ENCODE measurements around the gene OR2T34. TPM values are rescaled to one million over a fixed set of nuclear protein-coding genes. Genes with fewer than 3 reads are reported as not detected.
"Not testable (repeated sequence)": the region's sequence is repeated elsewhere in the genome, so short reads cannot be mapped to it uniquely, and the experiment has no call there.

The OR2T34 gene, protein sequence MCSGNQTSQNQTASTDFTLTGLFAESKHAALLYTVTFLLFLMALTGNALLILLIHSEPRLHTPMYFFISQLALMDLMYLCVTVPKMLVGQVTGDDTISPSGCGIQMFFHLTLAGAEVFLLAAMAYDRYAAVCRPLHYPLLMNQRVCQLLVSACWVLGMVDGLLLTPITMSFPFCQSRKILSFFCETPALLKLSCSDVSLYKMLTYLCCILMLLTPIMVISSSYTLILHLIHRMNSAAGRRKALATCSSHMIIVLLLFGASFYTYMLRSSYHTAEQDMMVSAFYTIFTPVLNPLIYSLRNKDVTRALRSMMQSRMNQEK
- total RNA-seq = not detected

- not testable (repeated sequence) for DNase-seq
These were observed at the start of gene OR2T34 for GRCh38 chr1:248574657-248575056. Gene OR2T34 (minus strand): TSS chr1:248574757. CDS start chr1:248574757, 0 bp downstream.

DNA sequence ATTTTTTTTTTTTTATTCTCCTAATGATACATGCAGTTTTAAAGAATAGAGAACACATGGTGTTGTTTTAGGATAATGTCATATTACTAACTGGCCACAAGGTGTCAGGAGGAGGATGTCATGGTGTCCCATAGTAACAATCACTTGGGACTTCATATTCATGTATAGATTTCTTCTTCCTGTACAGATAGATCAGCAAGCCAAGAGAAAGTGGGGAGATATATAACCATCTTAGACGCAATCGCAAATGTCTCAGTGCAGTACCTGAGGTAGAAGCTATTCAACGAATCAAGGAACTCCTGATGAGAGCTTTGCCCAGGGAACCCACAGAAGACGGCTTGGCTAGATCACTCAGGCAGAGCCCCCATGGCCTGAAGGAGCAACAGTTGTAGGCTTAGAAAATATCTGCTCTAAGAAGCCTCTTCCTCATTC lies 48.0 kb upstream of the OR2T34 start:
- DNase-seq = peak; percentile 0

DNA sequence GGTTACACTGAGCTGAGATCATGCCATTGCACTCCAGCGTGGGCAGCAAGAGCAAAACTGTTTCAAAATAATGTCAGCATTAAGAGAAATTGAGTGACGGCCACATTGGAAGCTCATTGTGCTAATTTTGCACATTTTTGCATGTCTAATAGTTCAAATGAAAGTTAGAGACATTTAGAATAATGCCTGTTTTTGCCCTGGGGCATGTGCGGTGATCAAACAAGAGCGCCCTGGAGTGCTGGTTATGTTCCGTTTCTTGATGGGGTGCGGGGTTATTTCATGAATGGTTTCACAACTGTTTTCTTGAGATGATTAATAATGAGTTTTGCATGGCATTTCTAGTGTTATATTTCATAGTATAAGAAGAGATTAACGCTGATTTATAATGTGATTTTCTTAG lies 47.2 kb upstream of the OR2T34 start:
- no peak for DNase-seq

DNA sequence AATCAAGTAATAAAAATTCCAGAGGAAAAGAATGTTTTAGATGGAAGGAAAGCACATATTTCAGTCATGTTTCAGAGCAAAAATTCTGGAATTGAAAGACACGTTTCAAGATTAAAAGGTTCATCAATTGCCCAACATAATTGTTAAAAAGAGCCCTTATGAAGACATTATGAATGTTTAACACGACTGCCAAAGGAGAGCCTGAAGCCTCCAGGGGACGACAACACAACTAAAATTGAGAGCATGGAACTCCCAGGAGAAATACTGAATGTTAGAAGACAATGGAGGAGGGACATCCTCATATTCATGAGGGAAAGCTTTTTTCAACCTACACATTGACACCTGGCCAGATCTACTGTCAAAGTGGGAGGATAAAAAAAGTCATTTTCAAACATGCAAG lies 44.3 kb upstream of the OR2T34 start:
- peak; percentile 2 for DNase-seq

DNA sequence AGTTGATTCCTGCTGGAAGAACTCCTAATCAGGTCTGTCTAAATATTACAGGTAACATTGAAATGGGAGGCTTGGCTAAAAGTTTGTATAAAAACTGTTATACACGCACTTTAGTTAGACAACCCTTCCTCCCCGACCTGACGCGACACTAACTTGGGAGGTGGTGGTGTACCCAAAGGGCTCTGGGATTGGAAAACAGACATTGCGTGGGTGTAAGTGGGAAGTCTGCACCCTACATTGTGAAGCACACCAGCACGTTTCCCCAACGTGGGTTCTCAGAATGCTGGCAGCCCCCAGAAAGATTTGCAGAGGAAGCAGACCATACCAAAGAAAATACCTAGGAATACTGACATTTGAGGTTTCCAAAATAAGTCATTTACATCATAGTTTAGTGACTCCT lies 43.6 kb upstream of the OR2T34 start:
- no peak for DNase-seq

DNA sequence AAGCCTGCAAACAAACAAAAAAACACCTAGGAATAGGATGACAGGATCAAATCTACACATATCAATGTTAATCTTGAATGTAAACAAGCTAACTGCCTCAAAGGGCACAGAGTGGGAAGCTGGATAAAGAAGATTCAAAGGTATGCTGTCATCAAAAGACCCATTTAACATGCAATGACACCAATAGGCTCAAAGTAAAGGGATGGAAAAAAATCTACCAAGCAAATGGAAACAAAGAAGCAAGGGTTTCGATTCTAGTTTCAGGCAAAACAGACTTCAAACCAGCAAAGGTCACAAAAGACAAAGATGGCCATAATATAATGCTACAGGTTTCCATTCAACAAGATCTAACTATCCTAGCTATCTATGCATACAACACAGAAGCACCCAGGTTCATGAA lies 39.2 kb upstream of the OR2T34 start:
- no peak for DNase-seq

DNA sequence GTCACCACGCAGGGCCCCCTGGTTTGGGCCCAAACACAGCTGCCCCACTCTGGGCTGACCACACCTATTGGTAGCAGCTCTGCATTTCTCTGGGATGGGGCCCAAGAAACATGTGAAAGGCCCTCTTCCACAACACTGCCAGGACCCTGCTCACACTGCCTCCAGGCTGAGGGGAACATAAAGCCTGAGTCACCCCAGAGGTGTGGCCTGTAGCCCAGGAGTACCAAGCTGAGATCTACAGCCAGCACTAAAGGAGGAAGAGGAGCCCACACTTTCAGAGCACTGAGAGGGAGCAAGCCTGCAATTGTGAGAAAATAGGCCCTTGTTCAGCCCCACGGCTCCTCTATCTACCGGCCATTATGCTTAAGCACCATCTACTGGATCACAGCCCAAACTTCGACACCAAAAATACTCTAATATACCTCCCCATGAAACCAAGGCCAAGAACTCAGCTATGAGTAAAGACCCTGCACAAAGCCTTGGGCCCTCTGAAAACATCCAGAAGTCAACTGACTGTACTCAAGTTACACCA lies 37.4 kb upstream of the OR2T34 start:
- no peak for DNase-seq

- no peak for DNase-seq
These were observed 35.7 kb upstream of the OR2T34 start for GRCh38 chr1:248610301-248610700.

DNA sequence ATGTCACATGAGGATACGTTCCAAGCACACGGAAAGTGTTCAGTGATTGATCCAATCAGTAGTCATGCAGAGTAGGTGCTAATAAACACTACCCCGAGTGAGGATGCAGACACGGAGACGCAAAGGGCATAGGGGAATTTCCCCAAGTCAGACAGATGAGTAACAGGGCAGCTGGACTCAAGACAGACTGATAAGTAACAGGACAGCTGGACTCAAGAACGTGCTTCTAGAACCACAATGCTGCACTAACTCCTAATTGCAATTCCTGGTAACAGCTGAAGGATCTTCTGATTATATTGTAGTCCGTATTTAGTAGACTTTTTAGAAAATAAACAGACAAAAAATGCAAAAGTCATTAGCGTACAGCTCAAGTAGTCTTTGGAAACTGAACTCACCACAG lies 24.8 kb upstream of the OR2T34 start:
- DNase-seq = no peak

DNA sequence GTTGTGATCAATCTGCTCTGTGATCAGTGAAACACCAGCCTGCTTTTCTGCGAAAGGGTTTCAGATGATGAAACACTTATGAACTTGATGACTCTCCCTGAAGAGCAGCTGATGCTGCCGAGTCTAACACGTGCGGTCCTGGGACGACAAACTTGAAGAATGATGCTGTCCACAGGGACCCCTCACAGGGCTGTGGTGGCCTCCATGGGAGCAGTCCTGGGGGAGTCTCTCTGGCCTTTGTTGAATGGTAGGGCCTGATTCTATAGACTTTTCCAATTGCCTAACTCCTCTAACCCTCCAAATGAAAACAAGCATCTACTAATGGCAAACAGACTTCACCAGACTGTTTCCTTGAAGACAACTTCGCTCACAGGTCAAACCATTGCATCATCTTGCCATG lies 23.0 kb upstream of the OR2T34 start, which contains the start of gene OR2T10:
OR2T10 (minus strand) TSS at position 112 of the 400 bp plus-strand sequence. CDS start 3,932 bp downstream, outside the sequence.
- no peak for DNase-seq

DNA sequence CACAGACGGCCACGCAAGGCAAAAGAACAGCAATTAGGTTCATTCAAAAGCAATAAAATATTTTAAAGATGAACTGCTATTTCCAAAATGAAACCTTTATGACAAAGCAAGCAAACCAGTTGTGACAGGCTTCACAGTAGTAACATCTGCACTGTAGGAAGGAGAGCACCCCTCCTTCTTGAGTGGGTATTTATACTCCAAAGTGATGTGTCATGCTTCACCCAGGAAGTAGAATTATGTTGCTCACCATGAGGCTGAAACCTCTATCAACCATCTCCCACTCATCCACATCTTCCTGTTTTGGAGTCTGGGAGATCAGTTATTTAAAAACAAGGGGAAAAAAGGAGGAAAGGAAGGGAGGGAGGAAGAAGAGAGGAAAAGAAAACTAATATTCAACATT lies 22.1 kb upstream of the OR2T34 start:
- no peak for DNase-seq

DNA sequence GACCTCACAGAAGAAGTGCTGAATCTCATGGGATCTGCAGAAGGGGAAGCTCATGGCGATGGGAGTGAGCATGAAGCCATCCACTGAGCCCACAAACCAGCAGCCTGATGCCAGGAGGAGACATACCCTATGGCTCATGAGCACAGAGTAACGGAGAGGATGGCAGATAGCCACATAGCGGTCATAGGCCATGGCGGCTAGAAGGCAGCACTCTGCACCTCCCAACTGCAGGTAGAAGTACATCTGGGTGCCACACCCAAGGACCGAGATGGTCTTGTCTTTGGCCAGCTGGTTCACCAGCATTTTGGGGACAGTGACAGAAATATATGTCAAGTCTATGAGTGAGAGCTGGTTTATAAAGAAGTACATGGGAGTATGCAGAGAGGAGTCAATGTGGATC lies 18.7 kb upstream of the OR2T34 start:
- no peak for DNase-seq

GRCh38 chr1:248592655-248593054 lies 18.1 kb upstream of the OR2T34 start:
- DNase-seq = no peak

GRCh38 chr1:248590055-248590454 lies 15.5 kb upstream of the OR2T34 start:
- no peak for DNase-seq

GRCh38 chr1:248589334-248589733 lies 14.8 kb upstream of the OR2T34 start:
- DNase-seq = no peak

GRCh38 chr1:248585266-248585665 lies 10.7 kb upstream of the OR2T34 start:
- no peak for DNase-seq

GRCh38 chr1:248576260-248576980 lies 1.9 kb upstream of the OR2T34 start:
- DNase-seq = no peak

- DNase-seq = not testable (repeated sequence)
These were observed 701 bp downstream of the OR2T34 start for GRCh38 chr1:248573856-248574255.

DNA sequence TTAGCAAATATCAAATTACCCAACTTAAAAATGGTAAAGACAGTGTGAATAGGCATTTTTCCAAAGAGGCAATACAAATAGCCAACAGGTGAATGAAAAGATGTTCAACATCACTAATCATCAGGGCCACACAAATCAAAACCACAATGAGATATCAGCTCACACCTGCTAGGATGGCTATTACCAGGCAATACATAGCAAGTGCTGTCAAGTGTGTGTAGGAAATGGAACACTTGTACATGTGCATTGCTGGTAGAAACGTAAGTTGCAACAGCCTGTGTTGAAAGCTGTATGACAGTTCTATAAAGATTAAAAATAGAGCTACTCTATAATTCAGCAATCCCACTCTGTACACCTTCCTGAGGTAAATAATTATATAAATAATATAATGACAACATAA lies 2.5 kb downstream of the OR2T34 start:
- DNase-seq = not testable (repeated sequence)

DNA sequence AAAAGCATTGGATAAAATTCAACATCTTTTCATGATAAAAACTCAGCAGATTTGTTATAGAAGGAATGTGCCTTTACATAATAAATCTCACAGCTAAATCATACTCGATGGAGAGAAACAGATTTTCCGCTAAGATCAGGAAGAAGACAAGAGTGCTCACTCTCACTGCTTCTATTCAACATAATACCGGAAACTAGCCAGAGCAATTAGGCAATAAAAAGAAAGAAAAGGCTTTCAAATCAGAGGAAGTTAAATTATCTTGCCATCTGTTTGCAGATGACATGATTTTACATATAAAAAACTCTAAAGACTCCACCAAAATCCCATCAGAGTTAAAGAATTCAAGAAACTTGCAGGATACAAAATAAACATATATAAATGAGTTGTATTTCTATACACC lies 3.7 kb downstream of the OR2T34 start:
- DNase-seq = not testable (repeated sequence)

- DNase-seq = not testable (repeated sequence)
These were observed 5.5 kb downstream of the OR2T34 start for GRCh38 chr1:248569049-248569448.

DNA sequence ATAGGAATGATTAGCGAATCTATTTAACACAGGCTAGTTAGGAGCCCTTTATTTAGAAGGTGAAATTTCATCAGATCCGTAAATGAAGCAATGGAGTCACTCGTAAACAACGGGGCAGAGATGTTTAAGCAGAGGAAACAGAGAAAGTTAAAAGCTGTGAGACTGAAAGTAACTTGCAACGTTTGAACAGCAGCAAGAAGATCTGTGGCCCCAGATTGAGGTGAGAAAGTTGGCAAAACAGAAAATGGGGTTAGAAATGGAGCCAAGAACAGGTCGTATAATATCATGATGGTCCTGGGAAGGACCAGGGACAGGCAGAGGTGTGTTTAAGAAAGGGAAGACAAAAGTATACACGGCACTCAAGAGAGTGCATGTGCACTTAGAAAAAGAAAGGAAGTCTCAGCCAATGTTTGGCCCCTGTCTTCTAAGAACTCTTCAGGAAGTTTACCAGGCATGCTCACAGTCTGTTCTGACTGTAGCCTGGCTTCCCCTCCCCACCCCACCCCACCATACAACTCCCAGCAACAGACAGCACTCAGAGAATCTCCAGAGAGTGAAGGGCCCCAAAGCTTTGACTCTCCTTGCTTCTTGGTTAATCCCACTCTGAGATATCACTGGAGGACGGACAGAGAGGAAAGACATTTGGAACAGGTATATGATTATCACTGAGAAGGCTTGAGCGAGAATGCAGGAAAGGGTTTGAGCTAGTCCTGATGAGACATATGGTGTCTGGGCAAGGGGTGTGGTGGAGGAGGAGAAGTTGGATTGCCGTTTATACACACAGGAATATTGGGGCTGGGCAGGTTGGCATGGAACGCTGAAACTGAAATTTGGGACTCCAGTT lies 8.8 kb downstream of the OR2T34 start:
- not testable (repeated sequence) for DNase-seq
